GM19397 (cell line): ENCODE measurements around the gene TOR3A.

Experiments used
- ATAC-seq: cut with Tn5 transposase; IDR thresholded peaks from one replicate; pipeline ENCODE4 v1.9.1; 2021; ENCODE audit warnings: mild to moderate bottlenecking, moderate library complexity; ENCODE audit not compliant: unreplicated experiment

Gene TOR3A

DNA sequence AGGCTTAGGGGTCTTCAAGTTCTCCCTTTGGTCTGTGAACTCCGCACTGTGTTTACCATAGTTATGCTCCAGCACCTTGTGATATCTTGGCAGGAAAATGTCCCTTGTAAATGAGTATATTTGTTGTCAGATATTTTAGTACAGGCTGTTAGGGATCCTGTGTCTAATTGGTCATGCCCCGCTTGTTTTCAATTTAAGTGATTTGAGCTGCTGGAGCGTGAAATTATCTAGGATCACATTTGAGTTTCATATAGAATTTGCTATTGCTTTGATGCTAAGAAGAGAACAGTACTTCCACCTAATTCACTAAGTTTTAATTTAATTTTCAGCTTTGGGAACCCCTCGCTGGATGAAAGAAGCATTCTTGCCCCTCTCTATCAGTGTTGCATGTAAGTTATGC, 15.4 kb upstream of the TOR3A start:
- no peak for ATAC-seq

DNA sequence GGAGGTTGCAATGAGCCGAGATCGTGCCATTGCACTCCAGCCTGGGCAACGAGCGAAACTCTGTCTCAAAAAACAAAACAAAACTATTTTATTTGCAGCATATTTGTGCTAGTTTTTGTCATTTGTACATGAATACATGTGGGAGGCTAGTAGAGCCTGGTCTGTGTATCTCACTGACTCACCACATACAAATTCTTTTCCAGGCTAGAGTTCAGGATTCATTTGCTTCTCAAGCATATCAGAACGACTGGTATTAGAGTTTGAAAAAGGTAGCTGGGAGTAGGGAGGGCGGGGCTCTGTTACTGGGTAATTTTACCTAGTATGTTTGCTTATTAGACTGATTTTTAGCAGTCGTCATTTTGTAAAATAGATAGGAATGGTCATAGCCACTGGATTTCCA, 4.5 kb upstream of the TOR3A start:
- ATAC-seq = no peak

GRCh38 chr1:179079113-179079761, 2.6 kb upstream of the TOR3A start:
- no peak for ATAC-seq

DNA sequence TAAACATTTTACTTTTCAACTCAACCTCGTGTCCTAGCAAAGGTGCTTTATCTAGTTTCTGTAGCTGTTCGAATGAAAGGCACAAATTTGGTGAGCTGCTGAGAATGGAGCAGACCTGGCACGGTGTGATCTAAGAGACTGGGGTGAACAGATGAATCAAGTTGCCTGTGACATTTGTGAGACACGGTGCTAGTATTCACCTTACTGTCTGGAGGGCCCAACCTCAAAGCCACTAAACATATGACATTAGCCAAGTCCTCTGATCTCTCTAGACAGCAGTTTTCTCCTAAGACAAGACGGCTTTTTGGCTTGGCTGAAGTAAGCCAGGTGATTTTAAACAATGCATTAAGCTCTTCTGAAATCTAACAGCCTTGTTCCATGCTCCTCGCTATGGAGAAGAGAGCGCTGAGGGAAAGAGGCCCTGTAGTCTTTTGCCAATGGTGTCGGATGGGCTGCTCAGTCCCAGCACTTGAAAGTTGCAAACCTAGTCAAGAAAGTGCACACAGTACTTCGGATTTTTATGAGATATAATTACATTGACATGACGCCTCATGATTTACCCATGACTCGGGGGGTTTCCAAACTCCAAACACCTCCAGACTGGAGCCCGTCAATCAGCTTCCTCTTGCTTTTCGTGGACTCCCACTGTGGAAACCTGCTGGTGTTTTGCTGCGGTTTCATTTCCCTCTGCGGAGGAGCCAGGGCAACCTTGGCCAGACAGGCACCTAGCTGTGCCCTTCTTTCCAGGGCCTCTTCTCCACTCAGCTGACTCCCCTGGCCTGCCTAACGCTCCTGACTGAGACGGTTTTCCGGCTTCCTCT, 794 bp upstream of the TOR3A start:
- no peak for ATAC-seq

- peak; percentile 23 for ATAC-seq
Observed at GRCh38 chr1:179082333-179082998, 596 bp downstream of the TOR3A start.

- no peak for ATAC-seq
Observed at GRCh38 chr1:179082999-179083335, 1.1 kb downstream of the TOR3A start.

GRCh38 chr1:179083533-179083932, 1.7 kb downstream of the TOR3A start:
- no peak for ATAC-seq

DNA sequence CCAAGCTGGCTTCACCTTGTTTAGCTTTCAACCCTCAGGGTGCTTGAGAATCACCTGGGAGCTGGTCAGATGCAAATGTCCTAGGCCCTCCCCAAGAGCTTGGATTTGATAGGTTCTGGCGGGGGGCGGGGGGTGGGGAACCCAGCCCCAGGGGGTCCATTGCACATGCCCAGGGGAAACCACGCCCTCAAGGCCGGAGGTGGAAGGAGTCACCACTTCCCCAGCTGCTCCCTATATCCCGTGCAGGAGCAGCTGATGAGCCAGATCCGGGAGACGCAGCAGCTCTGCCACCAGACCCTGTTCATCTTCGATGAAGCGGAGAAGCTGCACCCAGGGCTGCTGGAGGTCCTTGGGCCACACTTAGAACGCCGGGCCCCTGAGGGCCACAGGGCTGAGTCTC, 5.8 kb downstream of the TOR3A start:
- no peak for ATAC-seq

- no peak for ATAC-seq
Observed at GRCh38 chr1:179089827-179090482, 8.1 kb downstream of the TOR3A start.

DNA sequence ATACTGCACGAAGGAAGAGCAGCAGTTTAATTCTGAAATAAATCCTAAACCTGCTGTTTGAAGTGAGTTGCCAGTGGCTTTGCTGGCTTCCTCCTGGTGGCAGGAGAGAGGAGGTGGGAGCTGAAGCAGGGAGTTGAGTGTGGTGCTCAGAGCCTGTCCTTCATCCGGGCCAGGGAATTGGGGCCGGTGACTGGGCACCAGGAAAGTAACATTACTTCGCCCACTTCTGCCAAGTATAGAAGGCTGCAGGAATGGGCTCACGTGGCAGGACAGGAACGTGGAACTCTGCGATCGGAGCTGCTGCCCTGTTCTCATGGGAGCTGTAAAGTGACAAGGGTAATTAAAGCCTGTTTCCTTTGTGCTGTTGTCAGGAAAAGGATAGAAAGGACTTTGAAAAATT, 8.7 kb downstream of the TOR3A start:
- ATAC-seq = no peak

GRCh38 chr1:179090923-179091322, 9.1 kb downstream of the TOR3A start:
- ATAC-seq = no peak

- no peak for ATAC-seq
Observed at GRCh38 chr1:179091691-179092165, 9.9 kb downstream of the TOR3A start.

GRCh38 chr1:179092896-179093461, 11.1 kb downstream of the TOR3A start:
- ATAC-seq = no peak

DNA sequence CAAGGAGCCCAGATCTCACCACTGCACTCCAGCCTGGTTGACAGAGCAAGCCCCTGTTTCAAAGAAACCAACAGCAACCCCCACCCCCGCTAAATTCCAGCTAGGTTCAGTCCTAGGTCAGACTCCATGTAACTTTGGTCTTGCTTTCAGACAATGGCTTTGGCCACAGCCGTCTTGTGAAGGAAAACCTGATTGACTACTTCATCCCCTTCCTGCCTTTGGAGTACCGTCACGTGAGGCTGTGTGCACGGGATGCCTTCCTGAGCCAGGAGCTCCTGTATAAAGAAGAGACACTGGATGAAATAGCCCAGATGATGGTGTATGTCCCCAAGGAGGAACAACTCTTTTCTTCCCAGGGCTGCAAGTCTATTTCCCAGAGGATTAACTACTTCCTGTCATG, 12.9 kb downstream of the TOR3A start:
- no peak for ATAC-seq

- ATAC-seq = no peak
Observed at GRCh38 chr1:179095377-179095776, 13.5 kb downstream of the TOR3A start.

DNA sequence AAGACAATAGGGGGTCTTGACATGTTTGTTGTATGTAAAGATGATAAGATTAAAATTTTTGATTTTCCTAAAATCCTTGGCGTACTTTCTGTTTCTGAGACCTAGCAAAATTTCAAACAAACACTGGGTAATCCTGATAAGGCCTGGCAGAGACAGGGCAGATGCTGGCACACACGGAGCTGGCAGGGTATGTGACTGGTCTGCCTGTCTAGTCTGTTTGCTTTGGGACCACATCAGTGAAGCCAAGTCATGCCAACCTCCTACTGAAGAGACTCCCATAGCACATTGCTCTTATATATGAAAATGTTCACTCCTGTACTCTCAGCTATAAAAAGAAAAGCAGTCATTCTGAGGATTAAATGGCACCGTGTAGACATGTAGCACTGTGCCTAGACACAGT, 14.1 kb downstream of the TOR3A start:
- ATAC-seq = no peak

DNA sequence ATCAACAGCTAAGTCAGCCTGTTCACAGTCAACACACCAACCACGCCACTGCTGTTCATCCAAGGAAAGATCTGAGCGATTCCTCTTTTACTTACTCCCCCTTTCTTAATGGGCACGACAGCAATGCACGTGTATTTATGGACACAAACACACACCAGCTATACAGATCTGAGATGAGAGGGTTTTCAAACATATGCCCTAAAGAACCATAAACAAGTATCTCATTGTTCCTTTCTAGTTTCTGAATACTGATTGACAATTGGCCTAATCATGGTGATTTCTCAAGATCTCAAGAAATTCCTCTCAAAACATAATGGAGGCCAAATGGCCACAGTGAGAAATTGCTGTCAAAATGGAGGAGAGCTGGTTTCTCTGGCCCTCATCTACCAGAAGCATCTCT, 18.0 kb downstream of the TOR3A start:
- ATAC-seq = no peak

DNA sequence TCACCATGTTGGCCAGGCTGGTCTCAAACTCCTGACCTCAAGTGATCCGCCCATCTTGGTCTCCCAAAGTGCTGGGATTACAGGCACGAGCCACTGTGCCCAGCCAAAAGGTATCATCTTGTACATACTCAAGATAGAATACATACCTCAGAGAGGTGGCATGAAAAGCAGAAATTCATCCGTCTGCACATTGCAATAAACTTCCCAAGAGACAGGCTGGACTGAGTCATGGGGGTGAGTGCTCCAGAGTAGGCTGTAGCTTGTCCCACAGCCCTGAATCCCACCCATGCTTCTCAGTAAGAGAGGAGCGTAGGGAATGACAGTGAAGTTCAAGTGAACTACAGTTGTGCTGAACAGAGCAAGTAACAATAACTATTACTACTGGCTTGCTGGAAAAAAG, 19.7 kb downstream of the TOR3A start:
- ATAC-seq = no peak

DNA sequence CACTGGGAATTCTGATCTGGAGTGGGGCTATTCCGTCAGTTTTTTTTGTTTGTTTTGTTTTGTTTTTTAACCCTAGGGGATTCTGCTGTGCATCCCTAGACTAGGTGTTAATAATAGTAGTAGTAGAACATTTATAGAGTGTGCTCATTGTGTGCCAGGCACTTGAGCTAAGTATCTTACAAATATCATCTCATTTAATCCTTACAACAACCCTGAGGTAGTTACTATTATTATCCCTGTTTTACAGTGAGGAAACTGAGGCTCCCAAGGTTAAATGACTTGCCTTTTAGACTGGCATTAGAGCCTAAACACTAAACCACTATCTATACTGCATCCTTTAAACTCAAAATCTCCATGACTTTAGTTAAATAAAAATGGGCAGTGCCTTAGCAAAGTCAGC, 22.1 kb downstream of the TOR3A start:
- ATAC-seq = no peak

GRCh38 chr1:179104611-179105250, 22.9 kb downstream of the TOR3A start:
- ATAC-seq = no peak

DNA sequence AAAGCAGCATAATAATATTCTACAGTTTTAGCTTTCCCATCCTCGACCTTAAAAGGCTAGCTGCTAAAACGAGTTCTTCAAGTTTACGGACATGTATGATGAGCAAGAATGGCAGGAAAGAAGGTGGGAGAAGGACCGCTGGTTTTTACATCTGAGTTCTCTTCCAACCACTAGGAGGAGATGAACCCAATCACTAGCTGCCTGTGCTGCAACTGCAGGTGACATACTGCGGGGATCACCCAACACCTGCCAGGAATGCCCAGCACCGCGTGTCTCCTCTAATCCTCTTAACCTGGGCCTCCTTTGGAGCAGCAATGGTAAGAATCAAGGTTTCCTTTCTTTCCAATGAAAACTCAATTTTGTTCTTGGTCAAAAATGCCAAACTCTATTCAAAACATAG, 23.5 kb downstream of the TOR3A start:
- no peak for ATAC-seq
